ENCODE data around the gene SEMA4D.
A peak's percentile ranks its signal among the peaks of the same experiment; 100 is the strongest.
"Not testable (repeated sequence)": the region's sequence is repeated elsewhere in the genome, so short reads cannot be mapped to it uniquely, and the experiment has no call there.

The SEMA4D gene

DNA sequence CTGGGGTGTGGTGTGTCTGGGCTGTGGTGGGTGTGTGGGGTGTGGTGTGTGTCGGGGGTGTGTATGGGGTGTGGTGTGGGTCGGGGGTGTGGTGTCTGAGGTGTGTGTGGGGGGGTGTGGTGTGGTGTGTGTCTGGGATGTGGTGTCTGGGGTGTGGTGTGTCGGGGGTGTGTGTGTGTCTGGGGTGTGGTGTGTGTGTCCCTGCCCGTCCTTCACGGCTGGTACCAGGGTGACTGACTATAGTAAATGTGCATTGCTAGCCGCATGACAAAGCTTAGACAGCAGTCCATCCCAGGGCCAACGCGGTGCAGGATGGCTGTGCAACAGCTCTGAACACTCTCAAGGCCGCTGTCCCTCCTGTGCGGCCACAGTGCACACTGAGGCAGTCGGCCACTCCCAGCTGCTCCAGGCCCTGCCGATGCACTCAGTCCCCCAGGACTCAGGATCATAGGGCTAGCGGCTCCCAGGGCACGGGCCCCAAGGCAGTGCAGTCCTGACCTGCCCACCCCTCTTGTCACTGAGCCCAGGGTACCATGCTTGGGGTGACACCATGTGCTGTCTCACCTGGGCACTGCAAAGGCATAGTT is 125.6 kb downstream of the SEMA4D start:
- peak overlapping the region; percentile 58 for H3K27ac Mint-ChIP-seq
- peaks cover 16% of the 10 kb centered on the region for H3K36me3 Mint-ChIP-seq (ENCODE audit: low read depth)
- no peaks in the 10 kb centered on the region for H3K9me3 Mint-ChIP-seq
- H3K4me1 Mint-ChIP-seq (ENCODE audit: low read depth) = peaks cover 25% of the 10 kb centered on the region
- no peaks in the 10 kb centered on the region for H3K27me3 Mint-ChIP-seq (ENCODE audit: low read depth)
- H3K4me3 Mint-ChIP-seq = peak overlapping the region; percentile 15

DNA sequence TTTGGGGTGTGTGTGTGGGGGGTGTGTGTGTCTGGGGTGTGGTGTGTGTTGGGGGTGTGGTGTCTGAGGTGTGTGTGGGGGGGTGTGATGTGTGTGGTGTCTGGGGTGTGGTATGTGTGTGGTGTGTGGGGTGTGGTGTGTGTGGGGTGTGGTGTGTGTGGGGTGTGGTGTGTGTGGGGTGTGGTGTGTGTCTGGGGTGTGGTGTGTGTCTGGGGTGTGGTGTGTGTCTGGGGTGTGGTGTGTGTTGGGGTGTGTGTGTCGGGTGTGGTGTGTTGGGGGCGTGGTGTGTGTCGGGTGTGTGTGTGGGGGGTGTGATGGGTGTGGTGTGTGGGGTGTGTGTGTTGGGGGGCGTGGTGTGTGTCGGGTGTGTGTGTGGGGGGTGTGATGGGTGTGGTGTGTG is 126.1 kb downstream of the SEMA4D start:
- H3K4me1 Mint-ChIP-seq (ENCODE audit: low read depth) = peaks cover 22% of the 10 kb centered on the region
- H3K4me3 Mint-ChIP-seq = not testable (repeated sequence)

DNA sequence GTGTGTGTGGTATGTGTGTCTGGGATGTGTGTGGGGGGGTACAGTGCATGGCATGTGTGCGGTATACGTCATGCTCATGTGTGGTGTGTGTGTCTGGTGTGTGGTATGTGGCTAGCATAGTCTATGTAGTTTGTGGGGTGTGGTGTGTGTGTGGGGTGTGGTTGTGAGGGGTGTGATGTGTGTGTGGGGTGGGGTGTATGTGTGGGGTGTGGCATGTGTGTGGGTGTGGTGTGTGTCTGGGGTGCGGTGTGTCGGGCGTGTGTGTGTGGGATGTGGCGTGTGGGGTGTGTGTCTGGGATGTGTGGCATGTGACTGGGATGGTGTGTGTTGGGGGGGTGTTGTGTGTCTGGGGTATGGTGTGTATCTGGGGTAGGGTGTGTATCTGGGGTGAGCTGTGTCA is 127.3 kb downstream of the SEMA4D start:
- Mint-ChIP-seq H3K36me3 (ENCODE audit: low read depth) (peaks cover 5% of the 10 kb centered on the region), H3K4me3 (no peak overlapping the region), H3K27ac (no peak overlapping the region), H3K9me3 (no peaks in the 10 kb centered on the region), H3K27me3 (ENCODE audit: low read depth) (no peaks in the 10 kb centered on the region), H3K4me1 (ENCODE audit: low read depth) (peaks cover 14% of the 10 kb centered on the region)

More for the DNA sequence above, 126.1 kb downstream of the SEMA4D start:
- not testable (repeated sequence) for H3K27ac Mint-ChIP-seq; H3K9me3 Mint-ChIP-seq; H3K27me3 Mint-ChIP-seq (ENCODE audit: low read depth)
- H3K36me3 Mint-ChIP-seq (ENCODE audit: low read depth) = peaks cover 11% of the 10 kb centered on the region

DNA sequence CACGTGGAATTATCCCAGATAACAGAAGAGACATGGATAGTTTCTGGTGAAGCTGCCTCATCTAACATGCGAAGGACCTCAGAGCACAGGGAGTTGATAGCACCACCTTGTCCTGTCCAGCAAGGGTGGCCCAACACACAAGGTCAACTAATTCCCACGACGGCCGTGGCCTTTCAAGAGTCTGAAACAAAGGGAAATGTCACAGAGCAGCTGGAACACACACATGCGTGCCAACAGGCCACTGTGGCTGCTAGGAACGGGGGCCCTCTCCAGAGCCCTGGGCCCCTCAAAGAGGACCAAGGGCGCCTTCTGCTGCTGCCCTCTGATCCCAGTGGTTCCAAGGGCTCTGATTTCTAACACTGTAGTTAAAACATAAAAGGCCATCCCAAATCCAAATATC is 128.9 kb downstream of the SEMA4D start:
- Mint-ChIP-seq H3K27me3 (ENCODE audit: low read depth) (no peaks in the 10 kb centered on the region), H3K27ac (no peak overlapping the region), H3K4me3 (no peak overlapping the region), H3K9me3 (no peaks in the 10 kb centered on the region), H3K36me3 (ENCODE audit: low read depth) (peaks cover 5% of the 10 kb centered on the region), H3K4me1 (ENCODE audit: low read depth) (peaks cover 6% of the 10 kb centered on the region)

DNA sequence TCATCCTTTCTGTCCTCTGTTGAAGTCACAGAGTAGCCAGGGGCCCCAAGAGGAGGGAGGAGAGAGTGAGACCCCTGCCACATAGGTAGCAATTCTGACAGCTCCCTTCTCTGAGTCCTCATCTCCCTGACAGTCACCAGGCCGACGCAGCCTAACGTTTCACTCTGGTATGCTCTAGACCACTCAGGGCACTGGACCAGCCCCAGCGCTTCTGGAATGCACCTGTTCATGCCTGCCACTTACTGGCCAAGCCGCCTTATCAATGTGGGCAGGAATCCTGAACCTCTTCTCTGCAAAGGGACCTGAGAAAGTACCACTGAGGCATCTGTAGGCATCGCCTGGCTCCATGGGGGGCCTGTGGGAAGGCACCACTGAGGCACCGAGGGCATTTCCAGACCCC is 129.4 kb downstream of the SEMA4D start:
- Mint-ChIP-seq H3K36me3 (ENCODE audit: low read depth) (peaks cover 7% of the 10 kb centered on the region), H3K27me3 (ENCODE audit: low read depth) (no peaks in the 10 kb centered on the region), H3K9me3 (no peaks in the 10 kb centered on the region), H3K4me1 (ENCODE audit: low read depth) (peaks cover 6% of the 10 kb centered on the region), H3K4me3 (no peak overlapping the region), H3K27ac (no peak overlapping the region)

DNA sequence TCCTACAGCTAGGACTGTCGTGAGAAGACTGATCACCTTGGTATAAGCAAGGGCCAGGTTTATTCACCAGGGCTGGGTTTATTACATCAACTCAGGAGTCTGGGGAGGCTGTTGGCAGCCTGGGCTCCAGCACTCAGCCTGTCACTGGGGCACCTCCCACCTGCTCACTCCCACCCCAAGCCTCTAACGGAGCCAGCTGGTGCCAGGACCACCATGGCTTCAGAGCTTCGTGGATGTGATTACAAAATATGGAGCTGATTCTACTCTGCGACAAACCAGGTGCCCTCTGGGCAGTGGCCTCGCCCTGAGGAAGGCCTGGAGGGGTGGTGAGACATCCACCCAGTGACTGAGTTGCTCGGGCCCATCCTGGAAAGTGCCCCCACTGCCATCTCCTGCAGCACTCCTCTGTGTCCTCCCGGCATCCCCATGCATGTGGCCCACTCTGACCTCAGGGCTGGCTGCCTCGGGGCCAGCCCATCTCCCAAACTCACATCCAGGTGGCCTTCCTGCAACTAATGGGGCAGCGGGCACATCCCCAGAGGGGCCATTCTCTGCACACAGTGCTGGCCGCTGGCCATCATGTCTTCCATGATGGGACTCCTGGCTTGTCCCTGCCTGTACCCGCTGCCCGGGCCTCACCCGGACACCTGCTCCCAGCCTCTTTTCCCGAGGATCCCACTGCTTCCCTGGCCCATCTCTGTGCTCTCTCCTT is 130.0 kb downstream of the SEMA4D start:
- Mint-ChIP-seq H3K27ac (no peak overlapping the region), H3K4me3 (no peak overlapping the region), H3K9me3 (no peaks in the 10 kb centered on the region), H3K4me1 (ENCODE audit: low read depth) (peaks cover 1% of the 10 kb centered on the region), H3K36me3 (ENCODE audit: low read depth) (peaks cover 7% of the 10 kb centered on the region), H3K27me3 (ENCODE audit: low read depth) (no peaks in the 10 kb centered on the region)

DNA sequence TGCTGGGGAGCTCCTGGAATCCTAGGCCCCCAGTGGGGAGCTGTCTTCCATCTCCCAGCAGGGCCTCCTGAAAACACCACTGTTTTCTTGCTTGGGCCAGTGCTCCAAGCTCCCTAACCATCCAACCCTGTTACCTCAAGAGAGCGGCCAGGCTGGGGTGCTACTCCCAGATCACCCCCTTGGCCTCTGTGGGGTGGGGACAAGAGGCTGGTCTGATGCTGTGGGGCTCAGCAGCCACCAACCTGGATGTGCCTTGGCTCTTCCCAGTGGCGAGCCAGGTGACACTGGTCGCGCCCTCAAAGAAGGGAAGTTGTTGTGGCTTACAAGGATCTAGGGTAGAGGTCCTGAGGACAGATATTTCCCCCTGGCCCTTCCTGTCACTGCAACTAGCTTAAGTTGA is 130.6 kb downstream of the SEMA4D start:
- H3K27me3 Mint-ChIP-seq (ENCODE audit: low read depth) = no peaks in the 10 kb centered on the region
- peaks cover 1% of the 10 kb centered on the region for H3K4me1 Mint-ChIP-seq (ENCODE audit: low read depth)
- no peaks in the 10 kb centered on the region for H3K9me3 Mint-ChIP-seq
- H3K27ac Mint-ChIP-seq = no peak overlapping the region
- H3K36me3 Mint-ChIP-seq (ENCODE audit: low read depth) = peaks cover 4% of the 10 kb centered on the region
- no peak overlapping the region for H3K4me3 Mint-ChIP-seq

DNA sequence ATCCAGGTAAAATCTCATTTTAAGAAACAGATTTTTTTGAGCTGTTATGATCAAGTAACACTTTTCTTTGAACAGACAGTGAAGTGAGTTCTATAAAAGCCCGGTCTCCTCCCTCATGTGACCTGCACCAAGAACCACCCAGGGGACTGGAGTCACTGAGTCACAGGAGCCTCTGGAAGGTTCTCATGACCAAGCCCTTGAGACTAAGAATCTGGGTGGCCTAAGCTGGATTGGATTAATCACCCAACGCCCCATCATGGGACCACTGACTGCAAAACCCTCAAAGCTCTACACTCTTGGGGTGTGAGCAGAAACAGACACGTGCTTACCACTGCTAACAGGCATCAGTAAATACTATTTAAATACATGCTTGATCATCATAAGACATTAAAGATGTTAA is 131.2 kb downstream of the SEMA4D start:
- Mint-ChIP-seq H3K27me3 (ENCODE audit: low read depth) (no peaks in the 10 kb centered on the region), H3K36me3 (ENCODE audit: low read depth) (peaks cover 5% of the 10 kb centered on the region), H3K4me3 (no peak overlapping the region), H3K9me3 (no peaks in the 10 kb centered on the region), H3K4me1 (ENCODE audit: low read depth) (peaks cover 1% of the 10 kb centered on the region), H3K27ac (no peak overlapping the region)

DNA sequence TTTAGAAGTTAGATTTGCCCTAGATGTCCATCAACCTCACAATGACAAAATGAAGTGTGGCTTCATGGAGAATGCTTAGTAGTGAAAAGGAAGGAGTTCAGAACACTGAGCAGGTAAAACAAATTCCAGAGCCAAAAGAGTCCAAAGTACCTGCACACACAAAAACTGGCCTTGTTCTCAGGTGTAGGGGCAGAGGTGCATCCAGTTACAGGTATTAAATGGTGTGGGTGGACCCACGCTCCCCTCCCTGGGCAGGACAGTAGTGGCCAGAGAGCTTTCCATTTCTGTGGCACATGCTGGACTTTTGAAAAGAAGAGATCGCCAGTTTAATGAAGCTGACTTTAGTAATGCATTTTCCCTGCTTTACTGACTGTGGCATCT is 132.4 kb downstream of the SEMA4D start:
- H3K4me1 Mint-ChIP-seq (ENCODE audit: low read depth) = peaks cover 9% of the 10 kb centered on the region
- H3K27me3 Mint-ChIP-seq (ENCODE audit: low read depth) = no peaks in the 10 kb centered on the region
- H3K36me3 Mint-ChIP-seq (ENCODE audit: low read depth) = peaks cover 17% of the 10 kb centered on the region
- H3K27ac Mint-ChIP-seq = no peak overlapping the region
- no peaks in the 10 kb centered on the region for H3K9me3 Mint-ChIP-seq
- no peak overlapping the region for H3K4me3 Mint-ChIP-seq

DNA sequence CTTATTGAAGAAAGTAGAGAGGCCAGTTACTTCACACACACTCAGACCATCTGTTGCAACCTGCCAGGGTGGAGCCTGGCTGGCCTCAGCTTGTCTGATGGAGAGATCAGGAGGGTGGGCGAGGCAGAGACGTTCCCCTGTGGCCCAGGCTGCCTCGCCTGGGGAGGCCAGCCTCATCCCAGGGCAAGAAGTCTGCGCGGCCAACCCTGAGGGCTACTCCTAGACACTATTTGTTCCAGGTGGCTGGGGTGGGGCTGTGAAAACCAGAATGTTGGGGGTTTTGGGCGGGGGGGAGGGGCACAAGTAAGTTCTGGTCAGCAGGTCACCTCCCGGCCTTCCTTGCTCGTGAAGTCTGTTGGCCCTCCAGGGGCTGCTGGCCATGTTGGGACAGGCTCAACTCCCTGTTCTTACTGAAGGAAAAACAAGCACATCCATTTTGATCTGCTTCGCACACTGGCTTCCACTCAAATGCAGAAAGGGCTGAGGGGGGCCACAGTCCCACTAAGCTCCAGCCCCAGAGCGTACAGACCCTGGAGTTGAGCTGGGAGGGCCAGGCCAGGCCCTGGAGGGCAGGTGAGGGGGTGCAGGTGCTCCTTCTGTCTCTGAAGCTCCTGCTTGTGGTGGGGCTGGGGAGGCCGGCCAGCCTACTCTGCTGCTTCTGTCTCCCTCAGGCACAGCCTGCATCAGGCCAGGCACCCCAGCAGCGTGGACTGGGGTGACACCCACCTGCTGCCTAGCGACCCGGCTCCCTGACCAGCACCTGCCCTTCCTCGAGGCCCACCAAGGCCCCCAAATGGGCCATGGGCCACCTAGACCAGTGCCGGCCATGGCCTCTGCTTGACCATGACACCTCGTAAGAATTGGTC is 133.0 kb downstream of the SEMA4D start:
- H3K9me3 Mint-ChIP-seq = no peaks in the 10 kb centered on the region
- H3K27me3 Mint-ChIP-seq (ENCODE audit: low read depth) = no peaks in the 10 kb centered on the region
- H3K36me3 Mint-ChIP-seq (ENCODE audit: low read depth) = peaks cover 22% of the 10 kb centered on the region

DNA sequence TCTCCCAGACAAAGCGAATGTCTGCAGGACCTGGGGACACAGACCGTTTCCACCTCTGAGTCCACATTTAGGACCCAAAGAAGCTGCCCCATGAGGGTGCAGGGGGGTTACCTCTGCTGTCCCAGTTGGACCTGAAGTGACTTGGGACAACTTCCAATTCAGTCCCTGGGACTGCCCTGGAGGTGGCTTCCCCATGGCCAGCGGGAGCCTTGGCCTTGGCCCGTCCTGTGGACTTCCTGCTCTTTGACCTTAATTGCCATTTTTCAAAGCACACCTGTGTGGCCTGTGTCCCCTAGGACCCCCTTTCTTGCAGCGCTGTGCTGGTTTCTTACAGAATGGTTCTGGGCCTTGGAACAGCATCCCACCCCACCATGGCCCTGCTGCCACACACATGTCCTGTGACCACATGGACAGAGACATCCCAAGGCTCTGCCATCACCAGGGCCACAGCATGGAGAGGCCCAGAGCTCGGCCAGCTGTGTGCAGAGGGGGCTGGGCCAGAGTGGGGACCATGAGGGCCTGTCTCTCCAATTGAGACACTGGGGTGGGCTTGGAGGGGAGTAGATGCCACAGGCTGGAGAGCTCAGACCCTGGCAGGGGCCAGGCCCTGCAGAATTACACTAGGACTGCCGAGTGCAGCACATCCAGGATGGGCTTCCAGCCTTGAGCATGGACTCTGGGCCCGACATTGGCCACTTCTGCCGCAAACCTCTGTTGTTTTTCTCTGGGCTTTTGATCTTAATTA is 133.8 kb downstream of the SEMA4D start:
- no peak overlapping the region for H3K4me3 Mint-ChIP-seq
- peaks cover 13% of the 10 kb centered on the region for H3K4me1 Mint-ChIP-seq (ENCODE audit: low read depth)
- H3K27ac Mint-ChIP-seq = peak overlapping the region; percentile 57
- peaks cover 25% of the 10 kb centered on the region for H3K36me3 Mint-ChIP-seq (ENCODE audit: low read depth)
- no peaks in the 10 kb centered on the region for H3K27me3 Mint-ChIP-seq (ENCODE audit: low read depth)
- no peaks in the 10 kb centered on the region for H3K9me3 Mint-ChIP-seq

More for the DNA sequence above, 133.0 kb downstream of the SEMA4D start:
- peak overlapping the region; percentile 57 for H3K27ac Mint-ChIP-seq
- H3K4me3 Mint-ChIP-seq = no peak overlapping the region
- peaks cover 13% of the 10 kb centered on the region for H3K4me1 Mint-ChIP-seq (ENCODE audit: low read depth)

DNA sequence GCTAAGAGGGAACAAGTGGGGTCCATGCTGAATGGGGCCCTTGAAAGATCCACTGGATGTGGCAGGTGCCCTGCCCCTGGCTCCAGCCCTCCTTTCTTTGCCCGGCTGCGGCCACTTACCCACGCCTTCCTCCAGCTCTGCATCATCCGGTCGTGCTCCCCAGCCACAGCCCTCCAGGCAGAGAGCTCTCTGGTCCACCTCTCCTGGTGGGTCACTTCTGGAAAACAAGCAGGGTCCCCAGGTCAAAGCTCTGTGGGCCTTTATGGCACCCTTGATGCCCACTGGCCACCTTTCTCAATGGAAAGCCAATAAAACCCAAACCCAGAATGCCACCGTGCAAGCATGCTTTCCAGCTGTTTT is 134.6 kb downstream of the SEMA4D start:
- no peaks in the 10 kb centered on the region for H3K9me3 Mint-ChIP-seq
- no peak overlapping the region for H3K27ac Mint-ChIP-seq
- no peak overlapping the region for H3K4me3 Mint-ChIP-seq
- H3K36me3 Mint-ChIP-seq (ENCODE audit: low read depth) = peaks cover 33% of the 10 kb centered on the region
- H3K4me1 Mint-ChIP-seq (ENCODE audit: low read depth) = peaks cover 13% of the 10 kb centered on the region
- H3K27me3 Mint-ChIP-seq (ENCODE audit: low read depth) = no peaks in the 10 kb centered on the region

DNA sequence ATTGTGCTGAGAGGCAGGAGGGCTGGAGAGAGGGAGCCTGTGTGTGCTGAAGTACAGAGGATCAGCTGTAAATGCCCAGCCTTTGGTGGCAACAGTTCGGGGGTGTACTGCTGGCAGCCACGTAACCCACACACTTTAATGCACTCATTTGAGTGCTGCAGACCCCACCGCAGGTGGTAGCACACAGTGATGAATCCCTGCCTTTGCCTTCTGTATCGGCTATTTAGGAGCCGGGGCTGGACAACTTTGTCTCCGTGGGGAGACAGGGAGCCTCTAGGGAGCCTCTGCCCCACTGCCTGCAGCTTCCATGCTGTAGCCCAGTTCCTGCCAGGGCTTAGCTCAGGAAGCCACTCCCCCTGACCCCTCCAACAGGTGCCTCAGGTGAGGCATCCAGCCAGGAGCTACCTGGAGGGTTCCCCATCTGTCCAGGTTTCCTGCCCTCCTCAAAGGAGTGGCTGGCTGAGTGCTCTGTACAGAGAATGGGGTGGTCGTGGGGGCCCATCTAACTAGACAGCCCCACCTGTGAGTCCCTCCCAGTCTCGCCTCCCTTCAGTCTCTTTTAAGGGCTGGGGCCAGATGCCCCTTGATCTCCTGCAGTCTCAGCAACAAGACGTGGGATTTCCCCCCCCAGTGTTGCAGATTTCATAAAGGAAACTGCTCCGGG is 135.1 kb downstream of the SEMA4D start:
- H3K4me1 Mint-ChIP-seq (ENCODE audit: low read depth) = peaks cover 12% of the 10 kb centered on the region
- H3K27ac Mint-ChIP-seq = no peak overlapping the region
- no peaks in the 10 kb centered on the region for H3K27me3 Mint-ChIP-seq (ENCODE audit: low read depth)
- no peak overlapping the region for H3K4me3 Mint-ChIP-seq
- H3K36me3 Mint-ChIP-seq (ENCODE audit: low read depth) = peaks cover 35% of the 10 kb centered on the region
- no peaks in the 10 kb centered on the region for H3K9me3 Mint-ChIP-seq

Measured in T-helper 1 cell treated with Interleukin-12 subunit alpha and Interleukin-12 subunit beta and Interleukin-4 antibody, amounts not matched to agents 30 μg/mL and 1 μg/mL, for 36 hours (primary cell).